B cell (primary cell): ENCODE measurements around the gene ZNF469. TPM values are rescaled to one million over a fixed set of nuclear protein-coding genes. Genes with fewer than 3 reads are reported as not detected.

ENCODE experiments used
- ATAC-seq: fragments of 200-7000 bp; cut with Tn5 transposase; one replicate; pipeline ENCODE4 v1.10.0; 2021; ENCODE audit warnings: low read depth, mild to moderate bottlenecking, moderate number of reproducible peaks, moderate library complexity
- CTCF ChIA-PET: fragments of 350-600 bp; sonication (Branson Sonifier 250); formaldehyde crosslinking; loops from one replicate; lab custom pipeline; 2021; ENCODE audit warnings: antibody characterized with exemption, inconsistent platforms; lab: Charles Lee
- POLR2A ChIA-PET: fragments of 350-600 bp; sonication (Branson Sonifier 250); formaldehyde crosslinking; loops from one replicate; lab custom pipeline; 2021; ENCODE audit warnings: antibody characterized with exemption; lab: Charles Lee
- DNase-seq: peaks from one replicate; pipeline ENCODE4 v3.0.0; 2013
- H2AFZ ChIP-seq: 2 replicates; pipeline ENCODE4 v1.6.1; 2012; ENCODE audit warnings: mild to moderate bottlenecking, low read depth, low read length; ENCODE audit not compliant: insufficient read depth, poor library complexity, severe bottlenecking
- H3K27ac ChIP-seq, 2 donors: 1 replicate in 1 of 2; 2 replicates in 1 of 2; pipeline ENCODE4 v1.5.1; 2012 to 2013; ENCODE audit warnings: low read length in 2 of 2, mild to moderate bottlenecking in 2 of 2, moderate library complexity in 1 of 2
- H3K27me3 ChIP-seq, 4 experiments: fragments of 200-600 bp in 1 of 4; sonication (generic) in 1 of 4; replicated peaks in 1 of 4; 1 replicate in 2 of 4; 2 replicates in 2 of 4; pipeline versions ENCODE4 v1.6.1 to v1.7.0; 2013 to 2016; ENCODE audit warnings: low read length in 3 of 4, mild to moderate bottlenecking in 2 of 4, mixed read lengths in 1 of 4, moderate library complexity in 1 of 4; ENCODE audit not compliant: insufficient read depth in 4 of 4, control insufficient read depth in 3 of 4; ENCODE audit errors: control extremely low read depth in 1 of 4
- H3K36me3 ChIP-seq, 2 experiments: replicated peaks in 1 of 2; 1 replicate in 1 of 2; 2 replicates in 1 of 2; pipeline versions ENCODE4 v1.6.1 to v1.7.1; 2013; ENCODE audit warnings: low read length in 1 of 2; ENCODE audit not compliant: insufficient read depth in 2 of 2, control insufficient read depth in 1 of 2; ENCODE audit errors: control extremely low read depth in 1 of 2, extremely low read depth in 1 of 2
- H3K4me1 ChIP-seq, 2 donors: fragments of 200-600 bp in 1 of 2; sonication (generic) in 1 of 2; 1 replicate in 1 of 2; 2 replicates in 1 of 2; pipeline versions ENCODE4 v1.5.1 to v1.6.1; 2013 to 2017; ENCODE audit warnings: low read length in 2 of 2; ENCODE audit not compliant: control insufficient read depth in 2 of 2, insufficient read depth in 2 of 2
- H3K4me2 ChIP-seq: replicated peaks from 2 replicates; pipeline ENCODE3; 2012; ENCODE audit warnings: mild to moderate bottlenecking, low read depth, low read length; ENCODE audit not compliant: poor library complexity, severe bottlenecking
- H3K4me3 ChIP-seq, 5 experiments: fragments of 200-600 bp in 1 of 5; sonication (generic) in 1 of 5; 1 replicate in 3 of 5; 2 replicates in 2 of 5; pipeline versions ENCODE4 v1.5.1 to v1.7.0; 2011 to 2016; ENCODE audit warnings: low read length in 4 of 5, mild to moderate bottlenecking in 4 of 5, low read depth in 2 of 5, control low read depth in 1 of 5, moderate library complexity in 1 of 5; ENCODE audit not compliant: insufficient read depth in 1 of 5; ENCODE audit errors: control extremely low read depth in 1 of 5, extremely low read depth in 1 of 5
- H3K79me2 ChIP-seq: fragments of 200-600 bp; sonication (generic); one replicate; pipeline ENCODE4 v1.6.0; 2016; ENCODE audit warnings: low read length; ENCODE audit not compliant: control insufficient read depth, insufficient read depth
- H3K9ac ChIP-seq: fragments of 200-600 bp; sonication (generic); 2 replicates; pipeline ENCODE4 v1.6.1; 2017; ENCODE audit warnings: mild to moderate bottlenecking, low read length, moderate library complexity
- H3K9me3 ChIP-seq, 3 donors: one replicate each; pipeline versions ENCODE4 v1.6.1 to v1.7.1; 2013; ENCODE audit warnings: low read length in 2 of 3; ENCODE audit not compliant: control insufficient read depth in 2 of 3, insufficient read depth in 1 of 3; ENCODE audit errors: control extremely low read depth in 1 of 3
- H4K20me1 ChIP-seq: 2 replicates; pipeline ENCODE4 v1.6.0; 2012; ENCODE audit warnings: mild to moderate bottlenecking, low read length; ENCODE audit not compliant: insufficient read depth, control insufficient read depth, poor library complexity, severe bottlenecking
- H3K27ac Mint-ChIP-seq: one replicate; pipeline ENCODE4 v1.8.0; 2021; ENCODE audit warnings: mixed read lengths
- H3K27me3 Mint-ChIP-seq: one replicate; pipeline ENCODE4 v1.8.0; 2021; ENCODE audit warnings: mixed read lengths
- H3K4me1 Mint-ChIP-seq: one replicate; pipeline ENCODE4 v1.8.0; 2021; ENCODE audit warnings: mixed read lengths
- H3K4me3 Mint-ChIP-seq: one replicate; pipeline ENCODE4 v1.8.0; 2021; ENCODE audit warnings: mixed read lengths
- H3K9me3 Mint-ChIP-seq: one replicate; pipeline ENCODE4 v1.8.0; 2022; ENCODE audit warnings: mixed read lengths; ENCODE audit not compliant: insufficient read depth
- CTCF ChIP-seq: fragments of 200-600 bp; IDR thresholded peaks from one replicate; pipeline ENCODE4 v1.8.0; 2022; ENCODE audit warnings: antibody characterized with exemption, mild to moderate bottlenecking
- EZH2 ChIP-seq: IDR thresholded peaks from 2 replicates; pipeline ENCODE4 v1.6.1; 2012; ENCODE audit warnings: borderline replicate concordance, low read depth, mild to moderate bottlenecking, moderate library complexity, low read length; ENCODE audit not compliant: insufficient read depth, poor library complexity, severe bottlenecking
- whole genome bisulfite sequencing: methylation state at CpG from one replicate; pipeline ENCODE4 v1.1.5; 2013; ENCODE audit warnings: missing lambda C conversion rate; ENCODE audit not compliant: insufficient coverage; 5-methylcytosine and 5-hydroxymethylcytosine counted together
- intact Hi-C: fragments of 100-400 bp; cut with micrococcal nuclease; formaldehyde crosslinking; loops from one replicate; pipeline ENCODE4 v1.10.0; 2022
- polyA plus RNA-seq: library from polyadenylated mRNA; depleted of rRNA; stranded (reverse); fragments of >200 nt; gene quantifications from 2 replicates; pipeline ENCODE4 v1.2.3, GENCODE V29; 2012
- total RNA-seq, 2 donors: library from RNA; stranded (reverse); fragments of 120-200 nt in 1 of 2; gene quantifications; 1 replicate in 1 of 2; 2 replicates in 1 of 2; pipeline versions ENCODE4 v1.2.3 to v1.2.4, GENCODE V29; 2013 to 2022

Gene ZNF469
- total and polyA plus RNA-seq, 2 donors (not counting 1 experiment from before 2014, with no cell fraction given), result 0.25 to 5.9 TPM

DNA sequence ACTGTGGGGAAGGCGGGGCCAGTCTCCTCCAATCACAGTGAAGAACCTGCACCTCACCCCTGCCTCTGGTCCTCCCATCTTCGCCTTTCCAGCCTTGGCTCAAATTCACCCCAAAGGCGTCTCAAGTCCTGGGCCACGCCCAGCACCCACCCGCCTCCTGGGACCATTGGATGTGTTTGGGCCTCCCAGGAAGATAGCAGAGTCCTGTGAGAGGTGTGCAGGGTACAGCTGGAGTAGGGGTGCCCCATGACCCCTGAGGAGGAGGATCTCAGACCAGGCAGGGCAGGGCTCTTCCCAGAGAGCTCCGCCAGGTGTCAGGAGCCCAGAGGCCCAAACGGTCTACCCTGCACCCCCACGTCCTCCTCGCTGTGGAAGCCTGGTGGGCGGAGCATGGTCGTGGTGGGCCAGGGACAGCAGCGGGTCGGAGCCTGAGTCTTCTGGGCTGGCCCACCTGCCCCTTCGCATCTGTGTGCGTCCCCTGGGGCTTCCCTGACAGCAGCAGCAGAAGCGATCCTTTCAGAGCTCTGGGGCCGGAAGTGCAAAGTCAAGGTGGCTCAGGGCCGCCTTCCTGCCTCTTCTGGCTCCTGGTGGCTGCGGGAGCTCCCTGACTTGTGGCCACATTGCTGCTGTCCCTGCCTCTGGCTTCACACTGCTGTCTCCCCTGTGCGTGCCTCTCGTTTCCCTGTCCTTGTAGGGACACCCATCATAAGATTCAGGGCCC, 34.9 kb upstream of the ZNF469 start:
- H3K4me1 Mint-ChIP-seq, result peaks cover 17% of the 10 kb centered on the region
- ChIA-PET POLR2A (interaction anchor here (0.6 kb wide), 1 partner anchor 392 kb away, joined by 3 read pairs; no protein-coding TSS in a partner anchor), CTCF (no interaction called here)

More for the DNA sequence above, 34.9 kb upstream of the ZNF469 start:
- no peaks in the 10 kb centered on the region for H4K20me1 ChIP-seq
- no peaks in the 10 kb centered on the region for H3K79me2 ChIP-seq
- 22% methylated on average over 17 of the region's 21 CpGs for WGBS
- Mint-ChIP-seq H3K9me3 (no peaks in the 10 kb centered on the region), H3K27me3 (no peaks in the 10 kb centered on the region), H3K4me3 (peak overlapping the region; percentile 32), H3K27ac (no peak overlapping the region)
- no peak for TF ChIP-seq EZH2
- TF ChIP-seq CTCF, result no peak
- peaks cover 0 to 13% (median 0%) of the 10 kb centered on the region in 3 donors for H3K9me3 ChIP-seq
- DNase-seq (peak; percentile 64), ATAC-seq (peak; percentile 70)
- no peak overlapping the region for H3K9ac ChIP-seq
- peak overlapping the region; percentile 47 for H2AFZ ChIP-seq
- no peak overlapping the region for H3K4me3 ChIP-seq
- peak overlapping the region; percentile 60 for H3K4me2 ChIP-seq
- H3K27me3 ChIP-seq, result no peaks in the 10 kb centered on the region
- H3K27ac ChIP-seq, result no peak overlapping the region
- H3K36me3 ChIP-seq, result no peaks in the 10 kb centered on the region
- H3K4me1 ChIP-seq, result peaks cover 0 to 11% of the 10 kb centered on the region in 2 donors
- intact Hi-C loops, result no loop called here
